LoVo (cell line): Measurements from ENCODE around the gene FOXO3B.
"Not testable (repeated sequence)": the region's sequence is repeated elsewhere in the genome, so short reads cannot be mapped to it uniquely, and the experiment has no call there.

Experiments used
- DNase-seq: peaks from one replicate; pipeline ENCODE4 v3.0.0-alpha.2; 2016; ENCODE audit warnings: low spot score

The FOXO3B gene

DNA sequence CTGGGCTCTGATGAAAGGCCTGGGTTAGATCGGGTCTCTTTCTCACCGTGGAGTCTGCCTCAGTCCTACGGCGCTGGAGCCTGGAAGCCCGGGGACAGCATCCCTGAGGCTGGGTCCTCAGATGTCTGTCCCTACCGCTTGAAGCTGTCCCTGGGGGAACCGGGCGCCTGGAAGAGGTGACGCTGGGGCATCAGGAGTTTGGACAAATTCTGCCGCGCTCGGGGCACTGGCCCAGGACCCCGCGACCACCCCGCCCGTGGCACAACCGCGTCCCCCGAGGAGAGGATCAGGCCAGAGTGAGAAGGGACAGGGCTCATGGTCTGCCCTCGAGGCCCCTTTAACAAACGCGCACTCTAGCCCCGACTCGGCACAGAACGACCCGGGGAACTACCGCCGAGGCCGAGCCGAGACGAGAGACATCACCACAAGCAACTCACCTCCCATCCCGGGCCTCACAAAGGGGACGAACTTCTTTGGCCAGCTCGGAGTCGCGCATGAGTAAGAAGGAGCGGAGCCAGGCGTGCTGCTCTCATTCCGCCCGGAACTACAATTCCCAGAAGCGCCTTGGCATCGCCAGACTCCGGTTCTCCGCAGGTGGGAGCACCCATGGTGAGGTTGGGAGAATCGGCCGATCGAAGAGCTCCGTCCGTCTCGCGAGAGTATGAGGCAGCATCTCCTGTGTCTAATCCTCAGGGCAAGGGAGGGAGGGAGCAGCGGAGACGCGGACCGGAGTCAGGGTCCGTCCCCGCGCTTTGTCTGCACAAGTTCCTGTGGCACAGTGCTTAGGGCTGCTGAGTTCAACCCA lies at the start of gene FOXO3B:
TSS of gene FOXO3B (minus strand) at position 548 of the 805 bp plus-strand sequence. CDS start 663 bp downstream, outside the sequence.
- DNase-seq: peak; percentile 75

- not testable (repeated sequence) for DNase-seq
These were observed 41.4 kb upstream of the FOXO3B start for GRCh38 chr17:18723509-18723908.

DNA sequence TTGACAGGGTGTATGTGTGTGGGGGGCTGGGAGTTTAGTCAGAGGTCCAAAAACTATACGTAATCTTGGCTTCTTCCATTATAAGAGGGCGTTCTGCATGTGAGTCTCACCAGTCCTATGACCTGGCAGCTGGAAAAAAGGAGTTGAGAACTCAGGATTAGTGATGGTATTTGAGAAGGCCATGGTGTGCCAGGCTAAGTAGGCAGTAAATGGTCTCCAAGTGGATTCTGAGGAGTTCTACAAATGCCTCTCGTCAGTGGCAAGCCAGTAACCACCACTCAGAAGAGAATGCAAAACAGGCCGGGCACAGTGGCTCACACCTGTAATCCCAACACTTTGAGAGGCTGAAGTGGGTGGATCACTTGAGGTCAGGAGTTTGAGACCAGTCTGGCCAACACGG lies 40.5 kb upstream of the FOXO3B start:
- not testable (repeated sequence) for DNase-seq

- DNase-seq: not testable (repeated sequence)
These were observed 39.8 kb upstream of the FOXO3B start for GRCh38 chr17:18721775-18722547.

DNA sequence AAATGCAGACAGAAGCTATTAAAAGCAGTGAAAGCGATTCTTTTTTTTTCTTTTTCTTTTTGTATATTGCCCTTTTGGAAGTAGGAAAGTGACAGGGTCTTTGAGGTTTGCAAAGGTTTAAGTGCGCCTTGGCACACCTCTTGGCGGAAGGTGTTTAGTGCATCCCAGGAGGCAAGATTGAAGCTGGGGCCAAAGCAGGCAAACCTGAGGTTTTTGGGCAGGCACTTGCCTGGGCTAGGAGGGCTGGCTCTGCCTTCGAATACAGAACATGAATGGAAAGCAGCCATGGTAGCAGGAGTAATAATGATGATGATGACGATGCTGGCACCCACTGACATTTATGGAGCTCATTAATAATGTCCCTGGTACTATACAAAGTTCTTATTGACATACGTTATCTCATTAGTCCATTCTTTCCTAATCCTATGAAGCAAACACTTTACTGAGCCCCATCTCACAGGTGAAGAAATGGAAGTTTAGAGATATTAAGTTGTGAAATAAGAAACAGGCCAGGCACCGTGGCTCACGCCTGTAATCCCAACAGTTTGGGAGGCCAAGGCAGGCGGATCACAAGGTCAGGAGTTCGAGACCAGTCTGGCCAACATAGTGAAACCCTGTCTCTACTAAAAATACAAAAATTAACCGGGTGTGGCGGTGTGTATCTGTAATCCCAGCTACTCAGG lies 37.5 kb upstream of the FOXO3B start:
- not testable (repeated sequence) for DNase-seq

- DNase-seq: peak; percentile 26
These were observed 36.7 kb upstream of the FOXO3B start for GRCh38 chr17:18718643-18719427.

- peak; percentile 45 for DNase-seq
These were observed 30.4 kb upstream of the FOXO3B start for GRCh38 chr17:18712354-18712999.

GRCh38 chr17:18708215-18708614 lies 26.1 kb upstream of the FOXO3B start:
- not testable (repeated sequence) for DNase-seq

- not testable (repeated sequence) for DNase-seq
These were observed 23.8 kb upstream of the FOXO3B start for GRCh38 chr17:18705955-18706354.

- not testable (repeated sequence) for DNase-seq
These were observed 16.5 kb upstream of the FOXO3B start for GRCh38 chr17:18698473-18699103.

DNA sequence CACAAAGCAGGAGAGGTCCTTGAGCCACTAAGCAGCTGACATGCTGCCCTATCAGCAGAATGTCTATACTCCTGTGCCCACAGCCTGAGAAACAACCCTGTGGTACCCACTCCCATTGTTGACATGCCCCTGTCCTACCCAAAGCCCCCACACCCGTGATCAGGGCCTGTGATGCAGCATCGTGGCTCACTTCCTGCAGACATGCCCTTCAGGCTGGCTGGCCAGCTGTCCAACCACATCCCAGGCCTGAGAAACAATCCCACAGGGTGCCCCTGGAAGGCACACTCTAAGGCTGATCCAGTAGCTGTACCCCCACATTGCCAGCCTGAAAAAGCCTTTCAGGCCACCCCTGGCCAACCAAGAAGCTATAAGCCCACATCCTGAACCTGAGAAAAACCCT lies 13.0 kb upstream of the FOXO3B start:
- DNase-seq: not testable (repeated sequence)

DNA sequence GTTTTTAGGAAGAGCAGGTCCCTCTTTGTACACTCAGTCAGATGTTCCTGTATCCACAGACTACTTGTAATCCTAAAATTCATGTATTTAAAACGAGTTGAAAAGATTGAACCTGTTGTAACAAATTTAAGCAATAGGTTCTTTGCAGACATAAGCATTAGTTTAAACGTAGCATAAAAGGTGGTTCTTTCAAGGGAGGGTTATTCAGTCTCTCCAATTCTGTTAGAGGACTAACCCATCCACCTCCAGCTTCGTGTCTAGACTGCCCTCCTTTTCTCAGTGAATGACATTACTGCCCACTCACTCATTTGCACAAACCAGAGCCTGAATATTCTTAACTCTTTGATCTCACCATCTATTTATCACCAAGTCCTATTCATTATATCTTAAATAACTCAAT lies 554 bp upstream of the FOXO3B start:
- not testable (repeated sequence) for DNase-seq

DNA sequence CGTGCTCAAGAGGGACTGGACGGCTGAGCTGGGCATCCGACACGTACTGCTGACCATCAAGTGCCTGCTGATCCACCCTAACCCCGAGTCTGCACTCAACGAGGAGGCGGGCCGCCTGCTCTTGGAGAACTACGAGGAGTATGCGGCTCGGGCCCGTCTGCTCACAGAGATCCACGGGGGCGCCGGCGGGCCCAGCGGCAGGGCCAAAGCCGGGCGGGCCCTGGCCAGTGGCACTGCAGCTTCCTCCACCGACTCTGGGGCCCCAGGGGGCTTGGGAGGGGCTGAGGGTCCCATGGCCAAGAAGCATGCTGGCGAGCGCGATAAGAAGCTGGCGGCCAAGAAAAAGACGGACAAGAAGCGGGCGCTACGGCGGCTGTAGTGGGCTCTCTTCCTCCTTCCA lies 4.7 kb downstream of the FOXO3B start:
- DNase-seq: not testable (repeated sequence)

- DNase-seq: not testable (repeated sequence)
These were observed 5.2 kb downstream of the FOXO3B start for GRCh38 chr17:18676928-18677327.

DNA sequence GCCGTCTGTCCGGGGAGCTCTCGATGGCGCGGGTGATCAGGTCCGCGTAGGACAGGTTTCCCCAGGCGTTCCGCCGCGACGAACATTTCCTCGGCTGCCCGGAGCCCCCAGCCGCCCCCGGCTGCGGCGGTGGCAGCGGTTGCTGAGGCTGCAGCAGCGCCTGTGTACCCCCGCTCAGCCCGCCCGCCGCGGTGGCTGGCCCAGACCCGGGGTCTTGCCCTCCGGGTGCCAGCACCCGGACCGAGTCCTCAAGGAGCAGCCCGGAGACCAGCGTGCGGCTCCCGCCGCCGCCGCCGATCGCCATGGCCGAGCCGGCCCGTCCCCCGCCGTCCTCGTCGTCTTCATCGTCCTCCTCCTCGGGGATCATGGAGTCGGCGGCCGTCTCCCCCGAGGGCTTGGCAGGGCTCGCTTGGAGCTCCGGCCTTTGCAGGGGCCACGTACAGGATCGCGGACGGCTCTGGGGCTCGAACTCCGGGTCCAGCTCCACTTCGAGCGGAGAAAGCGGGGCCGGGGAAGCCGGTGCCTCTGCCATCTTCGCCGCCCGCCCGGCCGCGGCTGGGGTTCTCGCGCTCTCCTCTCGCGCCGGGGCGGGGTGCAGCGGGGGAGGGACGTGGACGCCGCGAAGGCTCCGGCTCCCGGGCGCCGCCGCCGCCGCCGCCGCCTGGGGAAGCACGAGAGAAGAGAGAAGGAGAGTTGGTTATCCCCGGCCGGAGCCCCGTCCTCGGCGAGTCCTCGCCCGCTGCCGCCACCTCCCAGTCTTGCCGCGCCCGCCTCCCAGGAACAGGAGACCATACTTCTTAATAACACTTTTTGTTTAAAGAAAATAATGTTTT lies 9.5 kb downstream of the FOXO3B start:
- DNase-seq: not testable (repeated sequence)

GRCh38 chr17:18668625-18669024 lies 13.5 kb downstream of the FOXO3B start:
- not testable (repeated sequence) for DNase-seq

GRCh38 chr17:18667535-18667934 lies 14.6 kb downstream of the FOXO3B start:
- DNase-seq: not testable (repeated sequence)

DNA sequence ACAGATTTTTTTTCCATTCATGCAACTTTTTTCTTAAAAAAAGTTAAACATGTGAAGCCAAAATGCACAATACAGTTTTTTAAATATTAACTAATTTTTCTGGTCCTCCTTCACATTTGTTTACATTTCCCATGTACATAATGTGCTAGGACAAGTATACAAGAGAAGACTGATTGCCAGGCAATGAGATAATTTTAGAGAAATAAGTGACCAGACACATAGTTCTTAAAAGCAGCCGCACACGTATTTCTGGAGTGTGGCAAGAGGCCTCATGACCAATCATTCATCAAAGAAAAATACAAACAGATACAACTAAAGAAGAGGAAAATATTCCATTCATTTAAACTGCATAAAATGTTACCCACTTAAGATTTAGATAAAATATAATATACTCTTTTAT lies 15.8 kb downstream of the FOXO3B start:
- DNase-seq: not testable (repeated sequence)

DNA sequence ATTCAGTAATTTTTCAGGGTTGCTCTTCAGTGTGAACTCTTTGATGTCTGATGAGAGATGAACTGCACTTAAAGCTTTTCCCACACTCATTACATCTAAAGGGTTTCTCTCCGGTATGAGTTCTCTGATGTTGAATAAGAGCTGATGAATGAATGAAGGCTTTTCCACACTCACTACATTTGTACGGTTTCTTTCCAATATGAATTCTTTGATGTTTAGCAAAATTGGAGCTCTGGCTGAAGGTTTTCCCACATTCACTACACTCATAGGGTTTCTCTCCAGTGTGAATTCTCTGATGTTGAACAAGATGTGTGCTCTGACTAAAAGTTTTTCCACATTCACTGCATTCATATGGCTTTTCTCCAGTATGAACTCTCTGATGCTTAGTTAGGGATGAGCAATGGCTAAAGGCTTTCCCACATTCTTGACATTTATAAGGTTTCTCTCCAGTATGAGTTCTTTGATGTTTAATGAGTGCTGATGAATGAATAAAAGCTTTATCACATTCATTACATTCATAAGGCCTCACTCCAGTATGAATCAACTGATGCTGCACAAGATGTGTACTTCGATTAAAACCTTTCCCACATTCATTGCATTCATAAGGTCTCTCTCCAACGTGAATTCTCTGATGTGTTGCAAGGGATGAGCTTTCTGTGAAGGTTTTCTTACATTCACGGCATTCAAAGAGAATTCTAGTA lies 20.0 kb downstream of the FOXO3B start:
- DNase-seq: not testable (repeated sequence)
